H1 (cell line): ENCODE results near the gene PRDM2. TPM values are rescaled to one million over a fixed set of nuclear protein-coding genes. Genes with fewer than 3 reads are reported as not detected.

ENCODE experiments used
- CTCF ChIA-PET: fragments of 300-600 bp; sonication (Branson Sonifier 250); formaldehyde crosslinking; loops from one replicate; lab custom pipeline; 2021; ENCODE audit not compliant: partially characterized antibody; lab: Charles Lee
- POLR2A ChIA-PET: fragments of 300-600 bp; sonication (Branson Sonifier 250); formaldehyde crosslinking; loops from one replicate; lab custom pipeline; 2021; ENCODE audit warnings: inconsistent platforms; ENCODE audit not compliant: partially characterized antibody; lab: Charles Lee
- DNase-seq, 2 experiments: peaks; one replicate each; pipeline versions ENCODE4 v3.0.0 to v3.0.0-alpha.2; 2010 to 2022; ENCODE audit warnings: low spot score in 2 of 2, low read depth in 1 of 2, mixed read lengths in 1 of 2
- FAIRE-seq: peaks from 2 replicates; lab custom pipeline; 2011; peaks lifted over from hg19 to GRCh38; lab: Jason Lieb, UNC
- H2AFZ ChIP-seq: 2 replicates; pipeline ENCODE4 v1.8.1; 2012; ENCODE audit warnings: low read length, inconsistent platforms
- H2AK5ac ChIP-seq: 2 replicates; pipeline ENCODE4 v1.6.1; 2013; ENCODE audit warnings: low read depth, low read length
- H2BK120ac ChIP-seq: replicated peaks from 2 replicates; pipeline ENCODE3; 2013; ENCODE audit warnings: low read depth, low read length, inconsistent platforms
- H2BK12ac ChIP-seq: 2 replicates; pipeline ENCODE4 v1.6.1; 2013; ENCODE audit warnings: low read depth, low read length
- H2BK15ac ChIP-seq: 2 replicates; pipeline ENCODE4 v1.6.1; 2013; ENCODE audit warnings: low read length
- H2BK20ac ChIP-seq: 2 replicates; pipeline ENCODE4 v1.6.1; 2013; ENCODE audit warnings: low read length
- H2BK5ac ChIP-seq: 2 replicates; pipeline ENCODE4 v1.6.1; 2013; ENCODE audit warnings: low read depth, low read length
- H3K14ac ChIP-seq: 2 replicates; pipeline ENCODE4 v1.6.1; 2013; ENCODE audit warnings: inconsistent platforms; ENCODE audit not compliant: insufficient read length
- H3K18ac ChIP-seq: 2 replicates; pipeline ENCODE4 v1.6.1; 2013; ENCODE audit warnings: low read length; ENCODE audit errors: extremely low read depth
- H3K23ac ChIP-seq: 2 replicates; pipeline ENCODE4 v1.6.1; 2013; ENCODE audit warnings: inconsistent platforms; ENCODE audit not compliant: insufficient read length
- H3K23me2 ChIP-seq: 2 replicates; pipeline ENCODE4 v1.6.1; 2013; ENCODE audit warnings: low read depth, low read length
- H3K27ac ChIP-seq: 2 replicates; pipeline ENCODE4 v1.6.1; 2011; ENCODE audit warnings: low read depth, low read length, inconsistent platforms
- H3K27me3 ChIP-seq, 4 experiments: replicated peaks in 1 of 4; 1 replicate in 1 of 4; 2 replicates in 3 of 4; pipeline versions ENCODE4 v1.6.1 to v1.8.1; 2011 to 2013; ENCODE audit warnings: low read length in 3 of 4, mild to moderate bottlenecking in 3 of 4, inconsistent platforms in 2 of 4, mixed read lengths in 2 of 4, moderate library complexity in 1 of 4; ENCODE audit not compliant: control insufficient read depth in 3 of 4, insufficient read depth in 3 of 4; ENCODE audit errors: extremely low read depth in 1 of 4
- H3K36me3 ChIP-seq, 4 experiments: 2 replicates each; pipeline versions ENCODE4 v1.6.1 to v1.8.1; 2011 to 2013; ENCODE audit warnings: mild to moderate bottlenecking in 4 of 4, low read length in 3 of 4, moderate library complexity in 2 of 4, control low read depth in 1 of 4, inconsistent platforms in 1 of 4; ENCODE audit not compliant: insufficient read depth in 4 of 4, control insufficient read depth in 2 of 4
- H3K4ac ChIP-seq: replicated peaks from 2 replicates; pipeline ENCODE3; 2013; ENCODE audit warnings: low read length, low read depth, mixed read lengths, inconsistent platforms; ENCODE audit not compliant: insufficient read length
- H3K4me1 ChIP-seq, 4 experiments: replicated peaks in 1 of 4; 1 replicate in 1 of 4; 2 replicates in 3 of 4; pipeline versions ENCODE4 v1.6.1 to v1.8.1; 2011 to 2013; ENCODE audit warnings: low read length in 3 of 4, inconsistent platforms in 2 of 4, mixed read lengths in 1 of 4; ENCODE audit not compliant: insufficient read depth in 4 of 4, control insufficient read depth in 3 of 4
- H3K4me2 ChIP-seq, 2 experiments: 2 replicates each; pipeline versions ENCODE4 v1.6.1 to v1.8.1; 2011 to 2013; ENCODE audit warnings: low read depth in 2 of 2, low read length in 2 of 2, control low read depth in 1 of 2, inconsistent platforms in 1 of 2, mild to moderate bottlenecking in 1 of 2; ENCODE audit not compliant: insufficient read depth in 1 of 2
- H3K4me3 ChIP-seq, 4 experiments: fragments of 200-600, 300-600 bp in 1 of 4; sonication (generic), shearing (Covaris generic), sonication (Bioruptor Twin) in 1 of 4; 2 replicates each; pipeline versions ENCODE4 v1.5.1 to v1.8.1; 2011 to 2016; ENCODE audit warnings: low read length in 4 of 4, low read depth in 3 of 4, control low read depth in 2 of 4, inconsistent platforms in 2 of 4, mild to moderate bottlenecking in 2 of 4, mixed read lengths in 1 of 4, moderate library complexity in 1 of 4; ENCODE audit not compliant: insufficient read depth in 2 of 4; ENCODE audit errors: extremely low read depth in 1 of 4
- H3K56ac ChIP-seq: replicated peaks from 2 replicates; pipeline ENCODE3; 2013; ENCODE audit warnings: low read depth, mild to moderate bottlenecking, mixed read lengths, low read length, inconsistent platforms; ENCODE audit not compliant: insufficient read length
- H3K79me1 ChIP-seq: 2 replicates; pipeline ENCODE4 v1.6.1; 2013; ENCODE audit warnings: low read depth, low read length, control low read depth
- H3K79me2 ChIP-seq, 2 experiments: 2 replicates each; pipeline versions ENCODE4 v1.6.1 to v1.8.1; 2012 to 2013; ENCODE audit warnings: low read length in 2 of 2, mild to moderate bottlenecking in 2 of 2, inconsistent platforms in 1 of 2; ENCODE audit not compliant: insufficient read depth in 2 of 2, control insufficient read depth in 1 of 2
- H3K9ac ChIP-seq, 4 experiments: replicated peaks in 1 of 4; 1 replicate in 1 of 4; 2 replicates in 3 of 4; pipeline versions ENCODE4 v1.6.1 to v1.8.1; 2011 to 2013; ENCODE audit warnings: low read depth in 3 of 4, low read length in 3 of 4, control low read depth in 2 of 4, mild to moderate bottlenecking in 2 of 4, moderate library complexity in 2 of 4, inconsistent platforms in 1 of 4; ENCODE audit errors: extremely low read depth in 1 of 4
- H3K9me3 ChIP-seq, 2 experiments: 2 replicates each; pipeline versions ENCODE4 v1.6.1 to v1.8.1; 2012 to 2013; ENCODE audit warnings: mild to moderate bottlenecking in 2 of 2, moderate library complexity in 2 of 2, control low read depth in 1 of 2, inconsistent platforms in 1 of 2, low read depth in 1 of 2, low read length in 1 of 2, mixed read lengths in 1 of 2; ENCODE audit not compliant: insufficient read depth in 2 of 2
- H4K20me1 ChIP-seq, 2 experiments: replicated peaks in 1 of 2; 2 replicates each; pipeline versions ENCODE3 to v1.8.1; 2011 to 2013; ENCODE audit warnings: inconsistent platforms in 2 of 2, low read length in 2 of 2, mild to moderate bottlenecking in 1 of 2; ENCODE audit not compliant: insufficient read depth in 2 of 2, control insufficient read depth in 1 of 2
- H4K5ac ChIP-seq: 2 replicates; pipeline ENCODE4 v1.6.1; 2013; ENCODE audit warnings: low read length, low read depth, mixed read lengths, inconsistent platforms; ENCODE audit not compliant: insufficient read length
- H4K8ac ChIP-seq: 2 replicates; pipeline ENCODE4 v1.8.0; 2013; ENCODE audit warnings: mild to moderate bottlenecking, moderate library complexity, low read length, inconsistent platforms; ENCODE audit not compliant: insufficient read depth; ENCODE audit errors: extremely low read depth
- H4K91ac ChIP-seq: replicated peaks from 2 replicates; pipeline ENCODE3; 2013; ENCODE audit warnings: low read length, mixed read lengths, inconsistent platforms; ENCODE audit not compliant: insufficient read length
- EZH2 ChIP-seq: fragments of 200-600 bp; sonication (generic); IDR thresholded peaks from 2 replicates; pipeline ENCODE4 v1.7.1; 2012; ENCODE audit warnings: low read depth, mild to moderate bottlenecking, moderate library complexity, low read length, inconsistent platforms; ENCODE audit not compliant: severe bottlenecking
- KDM1A ChIP-seq: fragments of 200-600, 300-600 bp; sonication (generic); IDR thresholded peaks from 2 replicates; pipeline ENCODE4 v1.7.1; 2016; ENCODE audit warnings: mild to moderate bottlenecking, low read length, borderline replicate concordance
- SP2 ChIP-seq: IDR thresholded peaks from 2 replicates; pipeline ENCODE4 v1.6.1; 2012; ENCODE audit warnings: mild to moderate bottlenecking, low read length, inconsistent platforms
- SUZ12 ChIP-seq: fragments of 200-600 bp; sonication (generic); IDR thresholded peaks from 2 replicates; pipeline ENCODE4 v1.6.1; 2012; ENCODE audit warnings: mild to moderate bottlenecking, inconsistent platforms, low read length, moderate library complexity, mixed read lengths
- WGBS, 2 experiments: shearing (Covaris generic) in 1 of 2; methylation state at CpG; one replicate each; pipeline versions ENCODE4 v1.1.6 to v1.1.7; 2013 to 2015; ENCODE audit warnings: low lambda C conversion rate in 2 of 2, mixed read lengths in 2 of 2, inconsistent platforms in 1 of 2, low coverage in 1 of 2, missing lambda C conversion rate in 1 of 2; ENCODE audit not compliant: insufficient replicate concordance in 2 of 2, insufficient coverage in 1 of 2, insufficient read length in 1 of 2; ENCODE audit errors: extremely low coverage in 1 of 2, missing lambda C conversion rate in 1 of 2; 5-methylcytosine and 5-hydroxymethylcytosine counted together
- polyA plus RNA-seq, 7 experiments: library from polyadenylated mRNA; depleted of rRNA in 3 of 7; stranded (reverse) in 5 of 7; unstranded in 2 of 7; fragments of >200 nt in 5 of 7; fragments of 200-250 nt in 2 of 7; gene quantifications; 1 replicate in 5 of 7; 2 replicates in 1 of 7; 4 replicates in 1 of 7; pipeline versions ENCODE4 v1.2.1 to v1.2.3, GENCODE V29; 2011 to 2013; ENCODE audit warnings: missing spikeins in 2 of 7, mixed read lengths in 2 of 7
- total RNA-seq: library from RNA; stranded (reverse); fragmentation: NEBNext Ultra II Directional; extraction: Animal tissue kit (Norgen Biotek cat#: 25700); gene quantifications from 2 replicates; pipeline ENCODE4 v1.2.1, GENCODE V29; 2021
- TF ChIP-seq, protein P1 (sequence below), 3 experiments: IDR thresholded peaks; 1 replicate in 2 of 3; 2 replicates in 1 of 3; pipeline versions ENCODE4 v1.5.1 to v1.6.1; 2011; ENCODE audit warnings: low read length in 3 of 3, mild to moderate bottlenecking in 3 of 3, inconsistent platforms in 2 of 3, low read depth in 1 of 3, moderate library complexity in 1 of 3; ENCODE audit not compliant: insufficient read depth in 1 of 3; ENCODE audit errors: control extremely low read depth in 1 of 3

Gene PRDM2
- total and polyA plus RNA-seq, 2 of the 8 experiments (the other 6 are each of a cell fraction or from before 2014, with no cell fraction given) = 5.8 to 21.2 TPM

GRCh38 chr1:13779930-13780329, 79.9 kb downstream of the PRDM2 start:
- CTCF ChIA-PET = no interaction called here
- H3K23ac ChIP-seq = no peak overlapping the region
- no peak overlapping the region for H2AFZ ChIP-seq
- TF ChIP-seq SUZ12 = no peak
- TF ChIP-seq, protein P1, sequence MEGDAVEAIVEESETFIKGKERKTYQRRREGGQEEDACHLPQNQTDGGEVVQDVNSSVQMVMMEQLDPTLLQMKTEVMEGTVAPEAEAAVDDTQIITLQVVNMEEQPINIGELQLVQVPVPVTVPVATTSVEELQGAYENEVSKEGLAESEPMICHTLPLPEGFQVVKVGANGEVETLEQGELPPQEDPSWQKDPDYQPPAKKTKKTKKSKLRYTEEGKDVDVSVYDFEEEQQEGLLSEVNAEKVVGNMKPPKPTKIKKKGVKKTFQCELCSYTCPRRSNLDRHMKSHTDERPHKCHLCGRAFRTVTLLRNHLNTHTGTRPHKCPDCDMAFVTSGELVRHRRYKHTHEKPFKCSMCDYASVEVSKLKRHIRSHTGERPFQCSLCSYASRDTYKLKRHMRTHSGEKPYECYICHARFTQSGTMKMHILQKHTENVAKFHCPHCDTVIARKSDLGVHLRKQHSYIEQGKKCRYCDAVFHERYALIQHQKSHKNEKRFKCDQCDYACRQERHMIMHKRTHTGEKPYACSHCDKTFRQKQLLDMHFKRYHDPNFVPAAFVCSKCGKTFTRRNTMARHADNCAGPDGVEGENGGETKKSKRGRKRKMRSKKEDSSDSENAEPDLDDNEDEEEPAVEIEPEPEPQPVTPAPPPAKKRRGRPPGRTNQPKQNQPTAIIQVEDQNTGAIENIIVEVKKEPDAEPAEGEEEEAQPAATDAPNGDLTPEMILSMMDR (IDR thresholded peaks at IDR 0.05; ENCODE audit: control extremely low read depth in 1 of 3, insufficient read depth in 1 of 3, low read depth in 1 of 3, low read length in 3 of 3) = no peak
- no peak for TF ChIP-seq KDM1A
- no peak for TF ChIP-seq SP2
- no peak for TF ChIP-seq EZH2
- 83% methylated on average over 6 of the region's 6 CpGs; no CpG with 5 or more reads in 1 of the 2 experiments for WGBS, 2 experiments
- H2BK5ac ChIP-seq = no peak overlapping the region
- H4K5ac ChIP-seq = no peak overlapping the region
- H3K27ac ChIP-seq = no peak overlapping the region
- H2BK15ac ChIP-seq = no peak overlapping the region
- no peak overlapping the region for H3K4me3 ChIP-seq
- H3K23me2 ChIP-seq = no peaks in the 10 kb centered on the region
- H3K79me2 ChIP-seq = no peaks in the 10 kb centered on the region
- no peaks in the 10 kb centered on the region for H3K27me3 ChIP-seq
- H3K9me3 ChIP-seq = no peaks in the 10 kb centered on the region
- no peak for FAIRE-seq
- no peak overlapping the region for H2AK5ac ChIP-seq
- H3K79me1 ChIP-seq = no peaks in the 10 kb centered on the region; the same call in 1 of the 2 replicates
- DNase-seq = no peak
- no peak overlapping the region for H3K9ac ChIP-seq
- H2BK12ac ChIP-seq = no peak overlapping the region
- no peak overlapping the region for H3K4ac ChIP-seq
- H3K14ac ChIP-seq = no peak overlapping the region
- no peak overlapping the region for H3K18ac ChIP-seq
- peaks cover 0 to 2% (median under 1%) of the 10 kb centered on the region in 4 experiments; a peak in 1 of 7 replicates for H3K4me1 ChIP-seq
- POLR2A ChIA-PET = no interaction called here
- no peak overlapping the region for H4K91ac ChIP-seq
- H3K4me2 ChIP-seq = no peak overlapping the region
- peaks cover 0 to 3% of the 10 kb centered on the region in 2 experiments for H4K20me1 ChIP-seq
- H3K56ac ChIP-seq = no peak overlapping the region
- peaks cover 3 to 19% (median 11%) of the 10 kb centered on the region in 4 experiments; a peak in 7 of 8 replicates for H3K36me3 ChIP-seq
- H4K8ac ChIP-seq = no peak overlapping the region
- no peak overlapping the region for H2BK20ac ChIP-seq
- no peak overlapping the region for H2BK120ac ChIP-seq
